Stimulated activated CD4-positive, alpha-beta T cell treated with anti-CD3 and anti-CD28 coated beads, Interleukin-15, amount 100 ng/mL, for 24 hours (primary cell): ENCODE results near the gene MTG2.

Source experiments
- DNase-seq: peaks from one replicate; pipeline ENCODE4 v3.0.0-alpha.2; 2020

MTG2 gene

DNA sequence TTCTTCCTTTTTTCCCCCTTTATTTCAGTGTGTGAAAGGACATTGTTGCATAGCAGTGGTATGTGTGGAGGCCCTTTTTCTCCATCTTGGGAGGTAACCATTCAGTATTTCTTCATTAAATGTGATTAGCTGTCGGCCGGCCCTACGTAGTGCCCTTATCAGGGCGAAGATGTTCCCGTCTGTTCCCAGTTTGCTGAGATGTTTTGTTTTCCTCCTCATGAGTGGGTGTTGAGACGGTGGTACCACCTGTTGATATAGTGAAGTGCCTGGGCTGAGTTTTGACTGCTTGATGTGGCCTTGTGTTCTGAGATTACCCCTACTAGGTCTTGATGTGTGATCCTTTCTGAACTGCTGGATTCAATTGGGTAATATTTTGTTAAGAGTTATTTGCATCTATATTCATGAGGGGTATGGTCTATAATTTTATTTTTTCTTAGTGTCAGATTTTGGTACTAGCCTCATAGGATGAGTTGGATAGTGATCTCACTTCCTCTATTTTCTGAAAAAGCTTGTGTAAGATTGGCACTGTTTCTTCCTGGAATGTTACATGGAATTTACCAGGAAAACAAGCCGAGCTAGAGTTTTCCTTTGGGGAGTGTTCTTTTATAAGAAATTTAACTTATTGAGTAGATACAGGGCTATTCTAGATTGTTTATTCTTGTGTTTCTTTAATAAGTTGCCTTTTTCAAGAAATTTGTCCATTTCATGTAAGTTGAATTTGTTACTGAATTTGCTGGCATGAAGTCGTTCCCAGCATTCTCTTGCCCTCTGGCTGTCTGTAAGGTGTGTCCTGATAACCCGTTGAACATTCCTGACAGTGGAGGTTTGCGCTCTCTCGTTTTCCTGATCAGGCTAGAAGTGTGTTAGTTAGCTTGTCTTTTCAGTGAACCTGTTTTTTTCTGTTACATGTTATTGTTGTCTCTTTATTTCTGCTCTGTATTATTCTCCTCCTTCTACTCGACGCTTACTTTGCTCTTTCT, 4.3 kb downstream of the MTG2 start:
- no peak for DNase-seq

DNA sequence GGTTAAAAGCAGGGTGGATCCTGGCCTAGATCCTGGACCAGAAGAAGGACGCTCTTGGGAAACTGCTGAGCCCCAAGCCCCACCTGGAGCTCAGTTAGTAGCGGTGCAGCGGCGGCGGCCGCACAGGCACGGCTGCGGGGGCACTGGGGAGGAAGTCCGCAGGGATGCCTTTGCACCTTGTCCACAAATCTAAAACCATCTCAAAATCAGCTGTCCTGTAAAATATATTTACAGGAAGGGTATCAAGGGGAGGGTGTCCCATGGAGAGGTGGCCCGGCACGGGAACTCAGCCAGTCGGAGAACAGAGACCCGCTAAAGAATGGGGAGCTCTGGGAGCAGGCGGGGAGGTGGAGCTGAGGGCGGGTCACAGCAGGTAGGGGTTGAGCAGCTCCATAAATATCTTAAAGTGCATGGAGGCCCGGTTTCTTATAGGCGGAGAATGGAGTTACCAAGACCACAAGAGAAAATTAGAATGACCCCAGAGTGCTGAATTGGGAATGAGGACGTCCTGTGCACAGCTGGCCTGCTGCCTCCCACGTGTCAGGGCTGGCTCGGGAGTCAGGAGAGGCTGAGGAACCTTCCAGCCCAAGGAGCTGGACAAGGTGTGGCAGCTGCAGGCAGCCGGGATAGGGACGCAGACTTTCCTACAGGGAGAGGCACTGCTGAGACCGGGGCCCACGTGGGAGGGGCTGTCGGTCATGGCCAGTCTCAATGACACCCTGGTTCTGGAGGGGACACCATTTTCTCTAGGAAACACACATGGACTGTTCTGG, 8.0 kb downstream of the MTG2 start:
- no peak for DNase-seq

DNA sequence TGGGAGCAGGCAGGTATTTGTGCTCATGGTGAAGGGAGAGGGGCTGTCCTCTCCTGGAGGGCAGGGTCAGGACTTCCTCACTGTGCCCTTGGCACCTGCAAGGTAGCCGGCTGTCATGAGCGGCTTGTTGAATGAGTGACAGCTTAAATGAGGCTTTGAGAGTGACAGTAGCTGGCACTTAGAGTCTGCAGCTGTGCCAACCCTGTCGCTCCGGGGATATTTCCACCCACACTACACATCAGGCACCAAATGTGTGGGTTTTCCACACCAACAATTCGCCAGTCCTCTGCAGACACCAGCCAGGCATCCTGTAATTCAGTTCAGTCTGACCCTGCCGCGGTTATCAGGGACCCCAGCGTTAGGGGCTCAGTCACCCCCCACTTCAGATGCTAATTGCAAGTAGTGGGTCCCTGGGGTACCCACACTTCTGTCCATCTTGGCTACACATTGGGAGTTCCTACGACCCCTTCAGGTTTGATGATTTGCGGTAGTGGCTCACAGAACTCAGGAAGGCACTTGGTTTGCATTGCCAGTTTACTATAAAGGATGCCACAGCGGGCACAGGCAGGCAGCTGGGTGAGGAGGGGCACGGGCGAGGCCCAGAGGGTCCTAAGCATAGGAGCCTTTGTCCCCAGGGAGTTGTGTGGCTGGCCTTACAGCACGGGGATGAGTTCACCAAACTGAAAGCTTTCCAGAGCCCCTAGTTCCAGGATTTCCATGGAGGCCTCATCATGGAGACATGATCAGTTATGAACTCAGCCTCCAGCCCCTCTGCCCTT, 9.1 kb downstream of the MTG2 start:
- no peak for DNase-seq

DNA sequence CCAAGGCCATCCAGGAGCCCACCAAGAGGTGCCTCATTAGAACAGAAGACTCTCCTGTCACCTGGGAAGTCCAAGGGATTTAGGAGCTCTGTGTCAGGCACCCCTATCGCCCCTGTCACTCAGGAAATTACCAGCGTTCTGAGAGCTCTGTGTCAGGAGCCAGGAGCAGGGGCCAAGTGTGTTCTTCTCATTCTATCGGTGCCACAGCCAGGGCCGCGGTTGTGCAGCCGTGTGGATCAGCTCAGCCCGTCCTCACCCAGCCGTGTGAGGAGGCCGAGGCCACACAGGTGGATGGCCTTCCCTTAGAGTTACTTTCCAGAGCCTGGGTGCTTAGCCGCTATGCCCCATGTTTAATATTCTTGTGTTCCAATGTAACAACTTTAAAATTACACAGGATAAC, 9.8 kb downstream of the MTG2 start:
- DNase-seq, result no peak

DNA sequence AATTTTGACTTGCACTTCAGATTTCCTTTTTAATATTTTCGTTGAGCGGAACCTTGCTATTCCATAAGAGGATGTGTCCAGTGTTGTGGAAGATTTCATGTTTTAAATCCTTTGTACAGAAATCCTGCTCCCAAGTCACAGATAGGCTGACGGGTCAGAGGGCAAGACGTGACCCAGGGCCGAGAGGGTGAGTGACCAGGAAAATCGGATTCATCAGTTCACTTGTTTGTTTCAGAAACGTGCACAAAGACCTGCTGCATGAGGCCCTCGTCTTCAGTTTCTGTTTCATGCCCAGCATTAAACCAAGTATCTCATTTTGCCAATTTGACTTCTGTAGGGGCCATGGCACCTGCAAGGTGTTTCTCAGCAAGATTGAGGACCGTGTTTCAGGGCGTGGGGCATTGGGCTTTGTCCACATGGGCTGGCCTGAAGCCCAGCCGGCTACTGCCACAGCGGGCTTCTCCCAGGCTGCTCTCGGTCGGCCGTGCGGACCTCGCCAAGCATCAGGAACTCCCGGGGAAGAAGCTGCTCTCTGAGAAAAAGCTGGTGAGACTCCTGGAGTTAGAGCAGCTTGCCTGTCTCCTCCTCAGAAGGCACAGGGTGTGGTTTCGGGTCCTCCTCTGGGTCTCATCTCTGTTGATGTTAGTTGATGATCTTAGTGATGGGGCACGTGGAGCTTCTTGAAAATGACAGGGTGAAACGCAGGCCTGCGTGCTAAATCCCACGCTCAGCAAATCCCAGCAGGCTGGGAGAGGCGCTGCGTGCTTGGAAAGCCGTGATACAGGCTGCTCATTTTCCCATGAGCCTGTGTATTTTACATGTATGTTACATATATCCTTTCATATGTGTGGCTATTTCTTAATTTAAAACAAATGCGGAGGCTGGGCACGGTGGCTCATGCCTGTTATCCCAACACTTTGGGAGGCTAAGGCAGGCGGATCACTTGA, 10.5 kb downstream of the MTG2 start:
- DNase-seq, result no peak

DNA sequence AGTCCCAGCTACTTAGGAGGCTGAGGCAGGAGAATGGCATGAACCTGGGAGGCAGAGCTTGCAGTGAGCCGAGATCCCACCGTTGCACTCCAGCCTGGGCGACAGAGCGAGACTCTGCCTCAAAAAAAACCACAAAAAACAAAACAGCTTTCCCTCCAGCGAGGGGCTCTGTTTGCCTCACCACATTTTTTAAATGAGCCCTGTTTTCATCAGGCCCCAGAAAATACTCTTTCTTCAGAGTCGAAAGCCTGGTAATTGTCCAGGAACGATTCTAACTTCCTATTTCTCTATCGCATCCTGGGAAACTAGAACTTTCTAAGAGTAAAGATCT, 12.2 kb downstream of the MTG2 start:
- no peak for DNase-seq

DNA sequence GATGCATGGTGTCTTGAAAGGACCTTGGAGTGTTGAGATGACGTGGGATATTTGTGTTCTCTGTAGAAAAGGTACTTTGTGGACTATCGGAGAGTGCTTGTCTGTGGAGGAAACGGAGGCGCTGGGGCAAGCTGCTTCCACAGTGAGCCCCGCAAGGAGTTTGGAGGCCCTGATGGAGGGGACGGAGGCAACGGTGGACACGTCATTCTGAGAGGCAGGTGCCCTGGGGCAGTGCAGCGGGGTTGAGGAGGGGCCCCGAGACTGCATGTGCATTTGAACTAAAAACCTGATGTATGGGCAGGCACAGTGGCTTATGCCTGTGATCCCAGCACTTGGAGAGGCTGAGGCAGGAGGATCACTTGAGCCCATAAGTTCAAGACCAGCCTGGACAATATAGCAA, 12.9 kb downstream of the MTG2 start:
- DNase-seq, result no peak

DNA sequence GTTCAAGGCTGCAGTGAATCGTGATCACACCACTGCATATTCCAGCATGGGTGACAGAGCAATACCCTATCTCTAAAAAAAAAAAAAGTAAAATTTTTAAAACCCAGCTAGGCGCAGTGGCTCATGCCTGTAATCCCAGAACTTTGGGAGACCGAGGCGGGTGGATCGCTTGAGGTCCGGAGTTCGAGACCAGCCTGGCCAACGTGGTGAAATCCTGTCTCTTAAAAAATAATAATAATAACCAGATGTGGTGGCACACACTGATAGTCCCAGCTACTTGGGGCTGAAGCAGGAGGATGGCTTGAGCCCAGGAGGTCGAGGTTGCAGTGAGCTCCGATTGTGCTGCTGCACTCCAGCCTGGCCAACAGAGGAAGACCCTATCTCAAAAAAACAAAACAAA, 13.5 kb downstream of the MTG2 start:
- DNase-seq, result no peak

DNA sequence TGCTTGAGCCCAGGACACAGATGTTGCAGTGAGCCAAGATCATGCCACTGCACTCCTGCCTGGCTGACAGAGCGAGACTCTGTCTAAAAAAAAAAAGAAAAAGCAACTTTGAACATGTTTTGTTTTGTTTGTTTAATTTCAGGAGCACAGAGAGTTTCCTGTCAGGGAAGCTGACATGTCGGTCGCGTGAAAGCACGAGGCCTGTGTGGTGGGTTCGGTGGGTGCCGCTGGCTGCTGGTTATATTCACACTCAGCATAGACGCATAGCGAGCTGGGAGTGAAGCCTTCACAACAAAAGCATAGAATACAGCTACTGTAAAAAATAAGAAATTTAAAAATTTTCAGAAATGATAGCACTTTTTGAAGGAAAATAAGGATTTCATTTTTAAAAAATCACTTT, 14.5 kb downstream of the MTG2 start:
- no peak for DNase-seq

DNA sequence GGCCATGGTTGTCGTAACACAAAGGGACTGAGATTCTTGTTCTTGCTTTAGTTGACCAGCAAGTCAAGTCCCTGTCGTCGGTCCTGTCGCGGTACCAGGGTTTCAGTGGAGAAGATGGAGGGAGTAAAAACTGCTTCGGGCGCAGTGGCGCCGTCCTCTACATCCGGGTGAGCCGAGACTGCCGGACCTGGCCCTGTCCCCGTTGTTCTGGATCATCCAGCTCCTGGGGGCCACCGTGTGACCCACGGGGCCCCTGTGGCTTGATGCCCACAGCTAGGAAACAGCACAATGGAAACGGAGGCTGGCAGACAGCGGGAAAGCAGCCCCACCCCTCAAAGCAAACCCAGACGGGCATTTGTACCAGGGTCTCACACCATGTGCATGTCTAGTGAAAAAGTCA, 15.0 kb downstream of the MTG2 start:
- DNase-seq, result no peak

DNA sequence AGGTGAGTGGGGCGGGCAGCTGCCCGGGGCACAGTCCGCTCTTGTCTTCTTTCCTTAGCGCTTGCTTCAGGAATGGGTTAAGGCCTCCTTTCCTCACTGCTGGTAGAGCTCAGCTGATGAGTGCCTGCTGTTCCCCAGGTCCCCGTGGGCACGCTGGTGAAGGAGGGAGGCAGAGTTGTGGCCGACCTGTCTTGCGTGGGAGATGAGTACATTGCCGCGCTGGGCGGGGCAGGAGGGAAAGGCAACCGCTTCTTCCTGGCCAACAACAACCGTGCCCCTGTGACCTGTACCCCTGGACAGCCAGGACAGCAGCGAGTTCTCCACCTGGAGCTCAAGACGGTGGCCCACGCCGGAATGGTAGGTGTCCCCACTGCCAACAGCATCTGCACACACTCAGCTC, 15.7 kb downstream of the MTG2 start:
- no peak for DNase-seq

DNA sequence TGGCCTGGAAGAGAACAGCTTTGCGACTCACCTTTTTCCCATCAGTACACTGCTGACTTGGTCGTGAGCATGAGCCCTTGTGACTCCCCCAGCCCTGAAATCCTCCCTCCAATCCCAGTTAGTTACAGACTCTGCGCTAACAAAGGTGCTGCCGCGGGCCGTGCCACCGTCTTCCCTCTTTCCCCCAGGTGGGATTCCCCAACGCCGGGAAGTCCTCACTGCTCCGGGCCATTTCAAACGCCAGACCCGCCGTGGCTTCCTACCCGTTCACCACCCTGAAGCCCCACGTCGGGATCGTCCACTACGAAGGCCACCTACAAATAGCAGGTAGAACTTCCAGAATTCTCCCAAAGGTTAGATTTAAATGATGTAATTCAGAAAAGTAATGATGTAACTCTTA, 16.1 kb downstream of the MTG2 start:
- DNase-seq, result no peak

DNA sequence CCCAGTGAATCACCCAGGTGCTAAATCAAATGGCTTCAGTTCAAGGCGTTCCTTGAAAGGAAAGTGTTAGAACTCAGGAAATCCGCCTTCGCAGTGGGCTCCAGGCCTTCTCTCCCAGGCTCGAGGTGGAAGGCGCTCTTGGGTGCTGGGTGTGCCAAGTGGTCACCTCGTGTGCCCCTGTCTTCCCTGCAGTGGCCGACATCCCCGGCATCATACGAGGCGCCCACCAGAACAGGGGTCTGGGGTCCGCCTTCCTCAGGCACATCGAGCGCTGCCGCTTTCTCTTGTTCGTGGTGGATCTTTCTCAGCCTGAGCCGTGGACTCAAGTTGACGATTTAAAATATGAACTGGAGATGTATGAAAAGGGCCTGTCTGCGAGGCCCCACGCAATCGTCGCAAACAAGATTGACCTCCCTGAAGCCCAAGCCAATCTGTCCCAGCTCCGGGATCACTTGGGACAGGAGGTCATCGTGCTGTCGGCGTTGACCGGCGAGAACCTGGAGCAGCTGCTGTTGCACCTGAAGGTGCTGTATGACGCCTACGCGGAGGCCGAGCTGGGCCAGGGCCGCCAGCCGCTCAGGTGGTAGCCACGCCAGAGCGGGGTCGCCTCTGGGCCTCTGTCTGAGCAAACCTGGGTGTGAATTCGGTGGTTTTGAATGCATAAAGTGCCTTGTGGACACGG, 17.8 kb downstream of the MTG2 start:
- no peak for DNase-seq

DNA sequence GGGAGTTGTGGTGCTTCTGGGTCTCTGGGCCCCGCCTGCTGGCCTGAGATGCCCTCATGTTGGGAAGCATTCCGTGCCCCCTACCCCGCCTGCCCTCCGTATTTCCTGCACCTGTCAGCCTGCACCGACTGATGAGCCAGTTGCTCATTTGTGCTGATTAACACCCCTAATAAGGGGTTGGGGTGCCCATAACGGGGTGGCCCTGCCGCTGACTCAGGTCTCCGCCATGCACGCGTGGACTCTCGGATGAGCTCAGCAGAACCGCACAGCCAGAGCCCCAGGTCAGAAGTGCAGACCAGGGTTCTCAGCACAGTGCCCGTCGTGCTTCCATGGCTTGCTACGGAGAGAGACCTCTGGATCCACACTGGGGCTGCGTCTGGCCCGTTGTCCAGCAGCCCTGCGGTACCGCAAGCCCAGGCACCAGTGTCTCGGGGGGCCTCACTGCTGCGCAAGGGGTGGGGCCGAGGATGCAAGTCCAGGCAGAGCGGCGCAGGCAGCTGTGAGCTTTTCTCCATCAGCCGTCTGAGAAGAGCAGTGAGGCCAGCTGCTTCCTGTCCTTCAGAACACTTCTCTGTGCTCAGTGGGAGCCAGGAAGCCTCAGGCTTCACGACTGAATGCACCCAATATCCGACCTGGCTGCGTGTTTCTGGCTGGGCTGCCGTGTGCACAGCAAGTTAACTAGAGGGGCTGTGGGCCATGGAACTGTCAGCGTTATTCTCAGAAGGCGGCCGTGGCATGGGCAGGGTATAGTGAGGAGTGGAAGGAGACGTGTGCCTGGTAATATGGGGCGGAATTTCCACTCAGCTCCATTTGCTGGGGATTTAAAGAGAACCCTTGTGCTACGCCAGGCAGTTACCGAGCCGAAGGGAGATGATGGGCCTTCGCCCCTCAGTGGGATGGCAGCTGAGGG, 18.6 kb downstream of the MTG2 start:
- no peak for DNase-seq

DNA sequence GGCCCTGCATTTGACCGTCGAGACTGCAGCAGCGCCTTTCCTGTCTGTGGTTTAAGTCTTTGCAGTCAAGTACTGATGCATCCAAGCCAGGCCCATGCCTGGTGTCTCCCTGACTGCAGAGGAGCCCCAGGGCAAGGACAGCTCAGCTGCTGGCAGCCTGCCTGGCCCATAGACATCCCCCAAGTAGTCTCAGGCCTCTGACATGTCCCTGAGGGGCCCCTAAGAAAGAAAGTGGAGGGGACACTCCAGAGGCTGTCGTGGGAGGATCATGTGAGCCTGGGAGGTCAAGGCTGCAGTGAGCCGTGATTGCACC, 19.2 kb downstream of the MTG2 start:
- DNase-seq, result no peak

DNA sequence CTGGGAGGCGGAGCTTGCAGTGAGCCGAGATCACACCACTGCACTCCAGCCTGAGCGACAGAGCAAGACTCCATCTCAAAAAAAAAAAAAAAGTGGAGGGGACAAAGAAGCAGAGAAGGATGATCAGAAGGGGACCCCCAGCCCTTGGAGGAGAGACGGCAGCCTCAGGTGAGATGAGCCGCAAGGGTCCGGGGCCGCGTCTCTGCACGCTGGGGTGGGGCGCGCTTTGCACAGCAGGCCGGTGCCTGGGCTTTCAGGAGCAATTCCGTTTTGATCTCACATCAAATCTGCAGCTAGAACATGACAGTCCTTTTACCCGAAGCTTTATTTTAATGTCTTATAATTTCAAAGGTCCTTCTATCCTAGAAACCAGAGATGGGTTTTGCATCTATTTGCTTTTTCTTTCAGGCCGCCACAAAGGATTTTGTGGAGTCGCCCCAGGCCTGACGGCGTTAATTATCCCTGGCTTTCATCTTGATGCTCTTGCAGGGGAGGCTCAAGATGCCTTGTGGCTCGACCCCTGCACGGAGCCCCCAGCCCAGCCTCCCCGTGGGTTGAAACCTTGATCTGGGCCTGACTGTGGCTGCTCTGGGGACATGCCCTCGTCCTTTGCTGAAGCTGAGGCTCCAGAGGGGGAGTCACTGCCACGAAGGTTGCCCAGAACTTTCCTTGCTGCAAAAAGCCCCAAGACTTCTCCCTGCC, 20.0 kb downstream of the MTG2 start:
- no peak for DNase-seq

DNA sequence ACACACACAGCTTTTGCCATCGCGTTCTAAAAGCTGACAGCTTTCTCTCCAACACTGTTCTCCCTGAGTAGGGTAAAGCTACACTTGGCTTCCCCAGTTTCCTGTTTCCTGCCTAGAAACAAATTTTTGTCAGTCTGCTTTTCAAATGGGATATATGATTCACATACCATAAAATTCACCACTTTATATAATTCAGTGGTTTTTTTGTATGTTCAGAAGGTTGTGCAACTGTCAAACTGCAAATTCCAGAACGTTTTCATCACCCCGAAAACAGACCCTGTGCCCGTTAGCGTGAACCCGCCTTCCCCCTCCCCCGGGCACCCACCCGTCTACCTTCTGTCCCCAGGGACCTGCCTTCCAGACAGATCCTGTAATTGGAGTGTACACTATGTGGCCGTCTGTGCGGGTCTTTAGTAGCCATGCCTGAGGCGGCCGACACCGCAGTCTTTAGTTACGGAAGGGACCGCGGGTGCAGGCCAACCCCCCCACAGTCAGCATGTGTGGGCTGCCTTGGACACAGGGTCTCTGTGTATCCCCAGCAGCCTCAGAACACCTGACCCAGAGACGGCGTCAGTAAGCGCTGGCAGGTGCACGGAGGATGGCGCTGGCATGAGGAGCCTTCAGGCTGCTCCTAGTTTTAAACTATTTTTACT, 20.7 kb downstream of the MTG2 start:
- no peak for DNase-seq

DNA sequence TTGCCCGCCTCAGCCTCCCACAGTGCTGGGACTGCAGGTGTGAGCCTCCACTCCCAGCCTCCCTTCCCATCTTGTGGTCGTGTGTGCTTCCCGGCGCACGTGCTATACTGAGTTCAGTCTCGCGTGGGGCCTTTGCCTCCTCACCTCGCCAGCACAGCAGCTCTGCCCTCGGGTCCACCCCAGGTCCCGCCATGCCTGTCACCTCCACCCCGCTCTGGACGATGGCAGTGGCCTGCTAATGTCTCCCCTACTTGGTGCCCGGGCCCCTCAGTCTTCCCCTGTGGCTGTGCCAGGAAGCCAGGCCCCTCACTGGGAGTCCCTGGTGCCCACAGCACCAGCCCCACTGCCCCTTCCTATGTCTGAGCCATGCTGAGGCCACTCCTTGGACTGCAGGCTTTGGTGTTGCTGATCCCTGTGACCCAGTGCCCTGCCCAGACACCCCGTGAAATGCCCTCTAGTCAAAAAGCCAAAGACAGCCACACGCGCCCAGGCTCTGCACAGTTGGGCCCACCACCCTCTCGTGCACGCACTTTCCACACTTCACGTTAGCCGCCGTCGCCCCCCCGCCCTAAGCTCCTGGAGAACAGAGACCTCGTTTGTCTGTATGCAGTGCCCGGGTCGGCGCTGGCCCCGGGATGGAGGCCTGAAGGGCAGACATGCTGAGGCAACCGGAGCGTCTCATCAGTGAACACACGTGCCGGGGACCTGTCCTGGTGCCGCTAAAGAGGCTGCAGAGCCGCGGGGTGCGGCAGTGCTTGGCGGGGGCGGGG, 23.0 kb downstream of the MTG2 start:
- no peak for DNase-seq

DNA sequence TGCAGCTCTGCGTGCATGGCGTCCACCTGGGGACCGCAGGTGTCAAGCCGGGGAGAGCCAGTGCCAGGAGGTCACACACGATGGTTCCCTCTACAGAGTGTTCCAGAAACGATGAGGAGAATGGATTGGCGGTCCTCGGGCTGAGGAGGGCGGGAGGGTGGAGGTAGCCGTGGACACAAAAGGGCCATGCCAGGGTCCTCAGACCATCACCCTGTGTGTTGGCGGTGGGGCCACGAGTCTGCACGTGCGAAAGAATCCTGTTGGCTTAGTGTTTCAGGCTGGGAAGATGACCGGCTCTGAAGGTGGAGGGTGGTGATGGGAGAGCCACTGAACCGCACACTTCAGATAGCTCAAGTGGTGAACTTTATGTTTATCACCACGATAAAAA, 23.6 kb downstream of the MTG2 start:
- no peak for DNase-seq
